ENCODE measurements around the gene KIR2DL4. TPM values are rescaled to one million over a fixed set of nuclear protein-coding genes. Genes with fewer than 3 reads are reported as not detected.
"Not testable (repeated sequence)": the region's sequence is repeated elsewhere in the genome, so short reads cannot be mapped to it uniquely, and the experiment has no call there.

The KIR2DL4 gene
- total RNA-seq: under 1 TPM in 2 of 4 donors, not detected in 2; 0.83 to 0.85 TPM

DNA sequence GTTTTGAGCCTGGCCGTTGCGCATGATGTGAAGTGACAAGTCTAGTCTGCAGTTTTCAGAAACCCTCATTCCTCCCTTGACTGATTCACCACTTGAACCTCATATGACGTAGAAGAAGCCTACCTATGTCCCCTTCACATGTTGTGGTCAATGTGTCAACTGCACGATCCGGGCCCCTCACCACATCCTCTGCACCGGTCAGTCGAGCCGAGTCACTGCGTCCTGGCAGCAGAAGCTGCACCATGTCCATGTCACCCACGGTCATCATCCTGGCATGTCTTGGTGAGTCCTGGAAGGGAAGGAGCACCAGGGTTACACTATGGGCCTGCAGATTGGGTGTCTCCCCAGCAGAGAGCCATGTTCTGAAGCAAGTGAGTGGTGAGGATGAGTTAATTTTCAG is at the start of gene KIR2DL4:
Gene KIR2DL4, plus strand, starts transcription at position 201 of the 400 bp plus-strand sequence. Its CDS starts 42 bp downstream, at position 243.
- no peak within 1 kb of the TSS for H3K27ac ChIP-seq
- H3K36me3 ChIP-seq: no peaks in the 10 kb centered on the region
- no peaks in the 10 kb centered on the region for H3K4me1 ChIP-seq
- H3K4me3 ChIP-seq: no peak within 1 kb of the TSS
- no peak for TF ChIP-seq POLR2A (IDR thresholded peaks at IDR 0.05)
- no peaks in the 10 kb centered on the region for H3K27me3 ChIP-seq
- DNase-seq (ENCODE audit: low spot score in 2 of 2): no peak
- H3K9me3 ChIP-seq: no peaks in the 10 kb centered on the region
- WGBS: 85% methylated on average over 10 of the region's 10 CpGs

DNA sequence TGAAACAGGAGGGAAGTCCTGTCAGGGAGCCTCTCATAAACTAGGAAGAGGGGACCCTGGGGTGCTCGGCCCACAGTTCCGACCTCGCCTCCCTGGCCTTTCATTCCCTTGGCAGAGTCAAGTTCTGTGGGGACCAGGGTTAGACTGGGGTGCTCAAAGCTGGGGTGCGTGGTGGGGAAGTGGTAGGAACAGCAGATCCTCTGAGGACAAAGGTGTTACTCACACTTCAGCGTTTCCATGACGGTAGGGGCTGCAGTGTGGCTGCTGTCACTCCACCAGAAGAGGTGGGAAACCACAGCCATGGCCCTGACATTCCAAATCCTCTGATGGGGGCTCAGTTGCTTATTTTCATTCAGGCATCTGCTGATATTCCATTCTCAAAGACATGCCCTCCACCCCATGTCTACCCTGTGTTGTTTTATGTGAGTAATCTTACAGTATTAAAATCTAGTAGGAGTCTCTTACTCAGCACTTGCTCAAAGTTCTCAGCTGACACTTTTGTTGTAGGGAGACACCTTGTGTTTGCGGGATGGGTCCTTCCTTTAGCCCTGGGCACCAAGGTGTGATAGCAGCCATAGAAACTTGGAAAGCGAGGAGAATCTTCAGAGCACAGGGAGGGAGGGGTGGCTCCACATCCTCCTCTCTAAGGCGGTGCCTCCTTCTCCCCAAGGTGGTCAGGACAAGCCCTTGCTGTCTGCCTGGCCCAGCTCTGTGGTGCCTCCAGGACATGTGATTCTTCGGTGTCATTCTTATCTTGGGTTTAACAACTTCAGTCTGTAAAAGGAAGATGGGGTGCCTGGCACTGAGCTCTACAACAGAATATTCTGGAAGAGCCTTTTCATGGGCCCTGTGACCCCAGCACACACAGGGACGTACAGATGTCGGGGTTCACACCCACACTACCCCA is 47.0 kb upstream of the KIR2DL4 start:
- not testable (repeated sequence) for DNase-seq (ENCODE audit: low spot score in 2 of 2); H3K4me1 ChIP-seq; H3K27ac ChIP-seq; H3K4me3 ChIP-seq; H3K9me3 ChIP-seq; H3K27me3 ChIP-seq; H3K36me3 ChIP-seq
- WGBS: 76% methylated on average over 11 of the region's 12 CpGs

DNA sequence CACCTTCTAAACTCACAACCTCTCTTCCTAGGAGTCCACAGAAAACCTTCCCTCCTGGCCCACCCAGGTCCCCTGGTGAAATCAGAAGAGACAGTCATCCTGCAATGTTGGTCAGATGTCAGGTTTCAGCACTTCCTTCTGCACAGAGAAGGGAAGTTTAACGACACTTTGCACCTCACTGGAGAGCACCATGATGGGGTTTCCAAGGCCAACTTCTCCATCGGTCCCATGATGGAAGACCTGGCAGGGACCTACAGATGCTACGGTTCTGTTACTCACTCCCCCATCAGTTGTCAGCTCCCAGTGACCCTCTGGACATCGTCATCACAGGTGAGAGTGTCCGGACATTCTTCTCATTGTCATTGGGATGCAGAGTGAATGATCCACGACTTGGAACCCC is 44.8 kb upstream of the KIR2DL4 start:
- H3K4me3 ChIP-seq; DNase-seq (ENCODE audit: low spot score in 2 of 2); H3K27me3 ChIP-seq; H3K27ac ChIP-seq; H3K4me1 ChIP-seq; H3K36me3 ChIP-seq; H3K9me3 ChIP-seq: not testable (repeated sequence)
- WGBS: 66% methylated on average over 5 of the region's 6 CpGs

DNA sequence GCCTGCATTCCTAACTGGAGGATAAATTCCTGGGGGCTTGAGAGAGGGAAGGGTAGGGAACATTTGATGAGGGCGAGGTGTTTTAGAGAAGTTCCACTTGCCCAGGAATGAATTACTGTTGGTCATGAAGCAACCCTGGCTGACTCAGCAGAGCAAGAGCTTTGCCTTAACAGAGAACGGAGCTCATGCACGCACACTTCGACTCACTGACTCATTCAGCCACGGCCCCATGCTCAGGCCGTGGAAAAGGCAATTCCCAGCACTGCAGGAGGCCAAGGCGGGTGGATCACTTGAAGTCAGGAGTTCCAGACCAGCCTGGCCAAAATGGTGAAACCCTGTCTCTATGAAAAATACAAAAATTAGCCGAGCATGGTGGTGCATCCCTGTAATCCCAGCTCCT is 39.2 kb upstream of the KIR2DL4 start:
- H3K36me3 ChIP-seq; H3K4me3 ChIP-seq; H3K27me3 ChIP-seq; DNase-seq (ENCODE audit: low spot score in 2 of 2); H3K9me3 ChIP-seq; H3K27ac ChIP-seq; H3K4me1 ChIP-seq: not testable (repeated sequence)
- 76% methylated on average over 8 of the region's 8 CpGs for WGBS

DNA sequence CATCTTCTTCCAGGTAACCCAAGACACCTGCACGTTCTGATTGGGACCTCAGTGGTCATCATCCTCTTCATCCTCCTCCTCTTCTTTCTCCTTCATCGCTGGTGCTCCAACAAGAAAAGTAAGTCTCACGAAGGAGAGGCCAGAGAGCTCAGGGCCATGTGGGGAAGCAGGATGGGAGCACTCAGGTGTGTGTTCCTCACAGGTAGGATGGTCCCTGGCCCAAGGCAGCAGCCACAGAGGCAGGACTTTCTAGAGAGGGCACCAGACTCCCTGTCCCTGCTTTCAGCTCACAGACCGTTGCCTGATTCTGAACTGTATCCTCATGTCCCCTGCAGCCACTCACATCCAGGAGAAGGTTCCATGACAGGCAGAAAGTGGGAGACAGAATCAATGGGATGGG is 36.9 kb upstream of the KIR2DL4 start:
- not testable (repeated sequence) for H3K9me3 ChIP-seq; H3K4me1 ChIP-seq; H3K27ac ChIP-seq; DNase-seq (ENCODE audit: low spot score in 2 of 2); H3K27me3 ChIP-seq; H3K4me3 ChIP-seq; H3K36me3 ChIP-seq
- 74% methylated on average over 4 of the region's 4 CpGs for WGBS

DNA sequence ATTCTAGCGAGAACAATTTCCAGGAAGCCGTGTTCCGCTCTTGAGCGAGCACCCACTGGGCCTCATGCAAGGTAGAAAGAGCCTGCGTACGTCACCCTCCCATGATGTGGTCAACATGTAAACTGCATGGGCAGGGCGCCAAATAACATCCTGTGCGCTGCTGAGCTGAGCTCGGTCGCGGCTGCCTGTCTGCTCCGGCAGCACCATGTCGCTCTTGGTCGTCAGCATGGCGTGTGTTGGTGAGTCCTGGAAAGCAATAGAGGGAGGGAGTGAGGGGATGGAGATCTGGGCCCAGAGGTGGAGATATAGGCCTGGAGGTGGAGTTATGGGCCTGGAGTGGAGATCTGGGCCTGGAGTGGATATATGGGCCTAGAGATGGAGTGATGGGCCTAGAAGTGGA is 33.8 kb upstream of the KIR2DL4 start, which contains the start of gene KIR2DL1:
Gene KIR2DL1, plus strand, starts transcription at position 148 of the 400 bp plus-strand sequence. Its CDS starts 58 bp downstream, at position 206.
- WGBS: 93% methylated on average over 15 of the region's 15 CpGs
- not testable (repeated sequence) for H3K4me3 ChIP-seq

DNA sequence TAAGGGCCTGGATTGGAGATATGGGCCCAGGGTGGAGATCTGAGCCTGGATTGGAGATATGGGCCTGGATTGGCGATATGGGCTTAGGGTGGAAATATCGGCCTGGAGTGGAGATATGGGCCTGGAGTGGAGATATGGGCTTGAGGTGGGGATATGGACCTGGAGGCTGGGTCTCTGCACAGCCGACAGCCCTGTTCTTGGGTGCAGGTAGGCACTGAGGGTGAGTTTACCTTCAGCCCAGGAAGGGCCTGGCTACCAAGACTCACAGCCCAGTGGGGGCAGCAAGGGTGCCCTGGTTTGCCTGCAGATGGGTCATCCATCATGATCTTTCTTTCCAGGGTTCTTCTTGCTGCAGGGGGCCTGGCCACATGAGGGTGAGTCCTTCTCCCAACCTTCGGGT is 32.9 kb upstream of the KIR2DL4 start:
- H3K4me1 ChIP-seq; H3K27ac ChIP-seq; H3K36me3 ChIP-seq; DNase-seq (ENCODE audit: low spot score in 2 of 2); H3K4me3 ChIP-seq; H3K27me3 ChIP-seq; H3K9me3 ChIP-seq: not testable (repeated sequence)
- 95% methylated on average over 3 of the region's 4 CpGs for WGBS

More for the DNA sequence above, 33.8 kb upstream of the KIR2DL4 start, which contains the start of gene KIR2DL1:
- H3K4me1 ChIP-seq; H3K9me3 ChIP-seq; H3K27ac ChIP-seq; DNase-seq (ENCODE audit: low spot score in 2 of 2); H3K36me3 ChIP-seq; H3K27me3 ChIP-seq: not testable (repeated sequence)

DNA sequence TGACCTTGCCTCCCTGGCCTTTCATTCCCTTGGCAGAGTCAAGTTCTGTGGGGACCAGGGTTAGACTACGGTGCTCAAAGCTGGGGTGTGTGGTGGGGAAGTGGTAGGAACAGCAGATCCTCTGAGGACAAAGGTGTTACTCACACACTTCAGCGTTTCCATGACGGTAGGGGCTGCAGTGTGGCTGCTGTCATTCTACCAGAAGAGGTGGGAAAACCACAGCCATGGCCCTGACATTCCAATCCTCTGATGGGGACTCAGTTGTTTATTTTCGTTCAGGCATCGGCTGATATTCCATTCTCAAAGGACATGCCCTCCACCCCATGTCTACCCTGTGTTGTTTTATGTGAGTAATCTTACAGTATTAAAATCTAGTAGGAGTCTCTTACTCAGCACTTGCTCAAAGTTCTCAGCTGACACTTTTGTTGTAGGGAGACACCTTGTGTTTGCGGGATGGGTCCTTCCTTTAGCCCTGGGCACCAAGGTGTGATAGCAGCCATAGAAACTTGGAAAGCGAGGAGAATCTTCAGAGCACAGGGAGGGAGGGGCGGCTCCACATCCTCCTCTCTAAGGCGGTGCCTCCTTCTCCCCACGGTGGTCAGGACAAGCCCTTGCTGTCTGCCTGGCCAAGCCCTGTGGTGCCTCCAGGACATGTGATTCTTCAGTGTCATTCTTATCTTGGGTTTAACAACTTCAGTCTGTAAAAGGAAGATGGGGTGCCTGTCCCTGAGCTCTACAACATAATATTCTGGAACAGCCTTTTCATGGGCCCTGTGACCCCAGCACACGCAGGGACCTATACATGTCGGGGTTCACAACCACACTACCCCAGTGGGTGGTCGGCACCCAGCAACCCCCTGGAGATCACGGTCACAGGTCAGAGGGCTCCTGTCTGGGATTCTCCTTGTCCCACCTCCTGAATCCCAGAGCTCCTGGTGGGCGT is 32.1 kb upstream of the KIR2DL4 start:
- H3K27me3 ChIP-seq; H3K27ac ChIP-seq; H3K9me3 ChIP-seq; H3K36me3 ChIP-seq; DNase-seq (ENCODE audit: low spot score in 2 of 2); H3K4me1 ChIP-seq; H3K4me3 ChIP-seq: not testable (repeated sequence)
- 92% methylated on average over 11 of the region's 15 CpGs for WGBS

DNA sequence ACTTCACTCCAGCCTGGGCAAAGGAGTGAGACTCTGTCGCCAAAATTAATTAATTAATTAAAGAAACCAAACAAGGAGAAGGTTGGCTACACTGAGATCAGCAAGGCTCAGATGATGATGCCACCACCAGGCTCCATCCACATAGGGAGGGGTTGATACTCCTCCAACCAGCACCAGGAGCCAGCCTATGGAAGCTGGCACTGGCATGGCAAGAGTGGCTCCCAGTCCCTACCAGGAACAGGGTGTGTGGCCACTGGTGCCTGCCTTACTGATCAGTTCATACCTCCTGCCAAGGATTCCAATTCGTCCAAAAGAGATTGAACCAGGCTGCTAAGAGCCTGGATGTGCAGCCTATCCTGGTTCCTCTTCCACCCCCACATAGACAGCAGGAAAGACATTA is 30.7 kb upstream of the KIR2DL4 start:
- WGBS: 57% methylated on average over 2 of the region's 2 CpGs
- H3K36me3 ChIP-seq; H3K27me3 ChIP-seq; H3K27ac ChIP-seq; DNase-seq (ENCODE audit: low spot score in 2 of 2); H3K4me3 ChIP-seq; H3K4me1 ChIP-seq; H3K9me3 ChIP-seq: not testable (repeated sequence)

DNA sequence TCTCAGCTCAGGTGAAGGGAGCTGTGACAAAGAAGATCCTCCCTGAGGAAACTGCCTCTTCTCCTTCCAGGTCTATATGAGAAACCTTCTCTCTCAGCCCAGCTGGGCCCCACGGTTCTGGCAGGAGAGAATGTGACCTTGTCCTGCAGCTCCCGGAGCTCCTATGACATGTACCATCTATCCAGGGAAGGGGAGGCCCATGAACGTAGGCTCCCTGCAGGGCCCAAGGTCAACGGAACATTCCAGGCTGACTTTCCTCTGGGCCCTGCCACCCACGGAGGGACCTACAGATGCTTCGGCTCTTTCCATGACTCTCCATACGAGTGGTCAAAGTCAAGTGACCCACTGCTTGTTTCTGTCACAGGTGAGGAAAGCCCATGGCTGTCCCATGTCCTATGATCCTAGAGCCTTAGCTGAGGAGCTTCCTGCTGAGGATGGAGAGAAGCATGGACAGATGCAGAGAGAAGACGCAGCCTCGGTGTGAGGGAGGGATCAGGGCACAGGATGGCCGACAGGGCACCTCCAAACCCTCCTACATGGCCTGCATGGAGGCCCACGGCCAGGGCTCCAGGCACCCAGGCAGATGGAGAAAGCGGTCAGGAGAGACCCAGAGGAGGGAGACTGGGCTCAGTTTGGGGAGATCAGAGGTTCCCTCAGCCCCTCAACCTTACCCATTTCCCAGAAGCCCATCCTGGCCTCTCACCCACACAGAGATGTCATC is 28.2 kb upstream of the KIR2DL4 start:
- 88% methylated on average over 10 of the region's 12 CpGs for WGBS
- H3K4me1 ChIP-seq; H3K27ac ChIP-seq; H3K4me3 ChIP-seq; H3K27me3 ChIP-seq; H3K9me3 ChIP-seq; DNase-seq (ENCODE audit: low spot score in 2 of 2); H3K36me3 ChIP-seq: not testable (repeated sequence)

DNA sequence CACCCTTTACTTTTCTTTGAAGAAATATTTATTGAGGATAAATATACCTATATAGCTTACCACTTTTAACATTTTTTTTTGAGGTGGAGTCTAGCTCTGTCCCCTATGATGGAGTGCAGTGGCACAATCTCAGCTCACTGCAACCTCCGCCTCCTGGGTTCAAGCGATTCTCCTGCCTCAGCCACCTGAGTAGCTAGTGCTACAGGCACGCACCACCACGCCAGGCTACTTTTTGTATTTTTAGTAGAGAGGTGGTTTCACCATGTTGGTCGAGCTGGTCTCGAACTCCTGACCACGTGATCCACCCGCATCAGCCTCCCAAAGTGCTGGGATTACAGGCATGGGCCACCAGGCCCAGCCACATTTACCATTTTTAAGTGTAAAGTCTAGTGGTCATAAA is 27.6 kb upstream of the KIR2DL4 start:
- H3K27ac ChIP-seq; H3K9me3 ChIP-seq; DNase-seq (ENCODE audit: low spot score in 2 of 2); H3K4me1 ChIP-seq; H3K27me3 ChIP-seq; H3K4me3 ChIP-seq; H3K36me3 ChIP-seq: not testable (repeated sequence)
- 88% methylated on average over 8 of the region's 8 CpGs for WGBS

DNA sequence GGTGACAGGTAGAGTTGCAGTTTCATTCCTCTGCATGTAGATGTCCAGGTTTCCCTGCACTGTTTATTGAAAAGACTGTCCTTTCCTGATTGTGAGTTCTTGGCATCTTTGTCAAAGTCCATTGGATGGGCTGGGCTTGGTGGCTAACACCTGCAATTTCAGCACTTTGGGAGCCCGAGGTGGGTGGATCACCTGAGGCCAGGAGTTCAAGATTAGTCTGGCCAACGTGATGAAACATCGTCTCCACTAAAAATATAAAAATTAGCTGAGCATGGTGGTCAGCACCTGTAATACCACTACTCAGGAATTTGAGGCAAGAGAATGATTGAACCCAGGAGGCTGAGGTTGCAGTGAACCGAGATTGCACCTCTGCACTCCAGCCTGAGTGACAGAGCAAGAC is 25.6 kb upstream of the KIR2DL4 start:
- H3K27ac ChIP-seq; H3K9me3 ChIP-seq; DNase-seq (ENCODE audit: low spot score in 2 of 2); H3K27me3 ChIP-seq; H3K4me3 ChIP-seq; H3K36me3 ChIP-seq; H3K4me1 ChIP-seq: not testable (repeated sequence)
- 72% methylated on average over 4 of the region's 4 CpGs for WGBS

DNA sequence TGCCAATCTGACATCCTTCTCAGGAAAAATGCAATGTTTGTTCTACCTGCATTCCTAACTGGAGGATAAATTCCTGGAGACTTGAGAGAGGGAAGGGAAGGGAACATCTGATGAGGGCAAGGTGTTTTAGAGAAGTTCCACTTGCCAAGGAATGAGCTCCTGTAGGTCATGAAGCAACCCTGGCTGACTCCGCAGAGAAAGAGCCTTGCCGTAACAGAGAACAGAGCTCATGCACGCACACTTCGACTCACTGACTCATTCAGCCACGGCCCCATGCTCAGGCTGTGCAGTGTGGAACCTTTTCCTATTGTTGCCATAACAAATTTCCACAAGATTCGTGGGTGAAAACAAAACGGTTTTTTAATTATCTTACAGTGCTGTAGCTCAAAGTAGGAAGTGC is 24.5 kb upstream of the KIR2DL4 start:
- H3K4me1 ChIP-seq; DNase-seq (ENCODE audit: low spot score in 2 of 2); H3K27me3 ChIP-seq; H3K36me3 ChIP-seq; H3K9me3 ChIP-seq; H3K27ac ChIP-seq; H3K4me3 ChIP-seq: not testable (repeated sequence)
- WGBS: 77% methylated on average over 7 of the region's 7 CpGs

Measured in suprapubic skin (tissue), 4 donors.